Lower leg skin (tissue), 3 donors: ENCODE data around the gene CDH13.

Source experiments
- CTCF ChIP-seq, 3 donors: fragments of 450-650 bp; IDR thresholded peaks; one replicate each; pipeline ENCODE4 v1.5.1; 2016; ENCODE audit warnings: antibody characterized with exemption in 3 of 3, mild to moderate bottlenecking in 3 of 3, moderate library complexity in 2 of 3
- POLR2A ChIP-seq, 2 donors: fragments of 450-650 bp; IDR thresholded peaks; one replicate each; pipeline ENCODE4 v1.6.1; 2016 to 2017; ENCODE audit warnings: antibody characterized with exemption in 2 of 2, mild to moderate bottlenecking in 1 of 2, moderate library complexity in 1 of 2

DNA sequence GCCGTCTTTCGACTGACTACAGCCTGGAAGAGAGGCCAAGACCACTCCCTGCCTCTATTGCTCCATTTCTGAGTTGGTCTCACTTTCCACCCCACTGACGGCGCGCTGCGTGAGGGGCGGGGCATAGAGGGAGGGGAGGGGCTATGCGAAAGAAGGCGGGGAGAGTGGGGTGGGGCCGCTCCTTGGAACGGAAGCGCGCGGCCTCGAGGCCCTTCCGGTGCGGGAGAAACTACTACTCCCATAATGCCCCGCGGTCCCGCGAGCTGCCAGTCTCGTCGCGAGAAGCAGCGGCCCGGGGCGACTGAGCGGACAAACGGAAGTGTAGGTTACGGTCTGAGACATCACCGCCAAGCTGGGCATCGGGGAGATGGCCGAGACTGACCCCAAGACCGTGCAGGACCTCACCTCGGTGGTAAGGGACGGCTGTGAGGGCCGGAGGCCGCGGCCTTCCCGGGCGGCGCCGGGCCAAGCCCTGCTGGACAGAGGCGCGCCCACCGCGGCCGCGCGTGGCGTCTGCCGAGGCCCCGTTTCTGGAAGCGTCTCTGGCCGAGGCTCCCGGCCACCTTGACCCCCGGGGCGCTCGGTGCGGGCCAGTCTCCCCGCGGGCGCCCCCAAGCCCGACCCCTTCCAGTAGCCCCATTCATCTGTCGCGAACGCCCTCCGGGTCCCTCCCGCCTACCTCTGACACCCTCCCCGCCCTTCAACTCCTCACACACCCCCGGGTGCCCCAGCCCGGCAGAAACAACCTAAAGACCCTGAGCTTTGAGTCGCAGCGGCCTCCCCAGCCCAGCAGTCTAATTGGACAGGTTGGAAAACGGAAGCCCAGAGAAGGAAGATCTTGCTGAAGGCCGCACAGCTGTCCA lies 1181.2 kb downstream of the CDH13 start, which contains the start of gene HSBP1:
- no peak for TF ChIP-seq CTCF (IDR thresholded peaks at IDR 0.05)
- TF ChIP-seq POLR2A (IDR thresholded peaks at IDR 0.05), result no peak
